ENCODE measurements around the gene CEP72.

DNA sequence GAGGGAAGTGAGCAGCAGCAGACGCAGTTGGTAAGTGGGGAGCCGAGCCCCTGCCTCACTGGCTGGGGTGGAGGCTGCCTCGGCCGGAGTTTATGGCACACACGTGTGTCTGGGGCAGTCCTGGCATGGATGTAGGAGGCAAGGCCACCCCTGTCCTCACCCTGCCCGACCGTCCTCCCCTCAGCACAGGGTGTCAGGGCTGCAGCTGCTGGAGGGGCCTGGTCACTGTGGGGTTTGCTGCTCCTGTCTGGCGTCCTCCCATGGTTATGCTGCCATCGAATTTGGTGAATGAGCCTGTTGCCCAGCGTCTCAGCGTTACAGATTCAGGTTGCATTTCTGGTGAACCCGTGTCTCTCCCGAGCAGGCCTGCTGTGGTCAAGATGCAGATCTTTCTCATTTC lies 32.4 kb downstream of the CEP72 start:
- TF ChIP-seq HNF4G (IDR thresholded peaks at IDR 0.05) (no peak), RXRA (IDR thresholded peaks at IDR 0.05) (no peak), JUND (IDR thresholded peaks at IDR 0.05) (no peak), HNF4A (conservative IDR thresholded peaks at IDR 0.05) (no peak)
- TF ChIP-seq, protein P1, sequence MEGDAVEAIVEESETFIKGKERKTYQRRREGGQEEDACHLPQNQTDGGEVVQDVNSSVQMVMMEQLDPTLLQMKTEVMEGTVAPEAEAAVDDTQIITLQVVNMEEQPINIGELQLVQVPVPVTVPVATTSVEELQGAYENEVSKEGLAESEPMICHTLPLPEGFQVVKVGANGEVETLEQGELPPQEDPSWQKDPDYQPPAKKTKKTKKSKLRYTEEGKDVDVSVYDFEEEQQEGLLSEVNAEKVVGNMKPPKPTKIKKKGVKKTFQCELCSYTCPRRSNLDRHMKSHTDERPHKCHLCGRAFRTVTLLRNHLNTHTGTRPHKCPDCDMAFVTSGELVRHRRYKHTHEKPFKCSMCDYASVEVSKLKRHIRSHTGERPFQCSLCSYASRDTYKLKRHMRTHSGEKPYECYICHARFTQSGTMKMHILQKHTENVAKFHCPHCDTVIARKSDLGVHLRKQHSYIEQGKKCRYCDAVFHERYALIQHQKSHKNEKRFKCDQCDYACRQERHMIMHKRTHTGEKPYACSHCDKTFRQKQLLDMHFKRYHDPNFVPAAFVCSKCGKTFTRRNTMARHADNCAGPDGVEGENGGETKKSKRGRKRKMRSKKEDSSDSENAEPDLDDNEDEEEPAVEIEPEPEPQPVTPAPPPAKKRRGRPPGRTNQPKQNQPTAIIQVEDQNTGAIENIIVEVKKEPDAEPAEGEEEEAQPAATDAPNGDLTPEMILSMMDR (IDR thresholded peaks at IDR 0.05; ENCODE audit: low read depth, low read length, missing input control): no peak
- TF ChIP-seq, protein P2, sequence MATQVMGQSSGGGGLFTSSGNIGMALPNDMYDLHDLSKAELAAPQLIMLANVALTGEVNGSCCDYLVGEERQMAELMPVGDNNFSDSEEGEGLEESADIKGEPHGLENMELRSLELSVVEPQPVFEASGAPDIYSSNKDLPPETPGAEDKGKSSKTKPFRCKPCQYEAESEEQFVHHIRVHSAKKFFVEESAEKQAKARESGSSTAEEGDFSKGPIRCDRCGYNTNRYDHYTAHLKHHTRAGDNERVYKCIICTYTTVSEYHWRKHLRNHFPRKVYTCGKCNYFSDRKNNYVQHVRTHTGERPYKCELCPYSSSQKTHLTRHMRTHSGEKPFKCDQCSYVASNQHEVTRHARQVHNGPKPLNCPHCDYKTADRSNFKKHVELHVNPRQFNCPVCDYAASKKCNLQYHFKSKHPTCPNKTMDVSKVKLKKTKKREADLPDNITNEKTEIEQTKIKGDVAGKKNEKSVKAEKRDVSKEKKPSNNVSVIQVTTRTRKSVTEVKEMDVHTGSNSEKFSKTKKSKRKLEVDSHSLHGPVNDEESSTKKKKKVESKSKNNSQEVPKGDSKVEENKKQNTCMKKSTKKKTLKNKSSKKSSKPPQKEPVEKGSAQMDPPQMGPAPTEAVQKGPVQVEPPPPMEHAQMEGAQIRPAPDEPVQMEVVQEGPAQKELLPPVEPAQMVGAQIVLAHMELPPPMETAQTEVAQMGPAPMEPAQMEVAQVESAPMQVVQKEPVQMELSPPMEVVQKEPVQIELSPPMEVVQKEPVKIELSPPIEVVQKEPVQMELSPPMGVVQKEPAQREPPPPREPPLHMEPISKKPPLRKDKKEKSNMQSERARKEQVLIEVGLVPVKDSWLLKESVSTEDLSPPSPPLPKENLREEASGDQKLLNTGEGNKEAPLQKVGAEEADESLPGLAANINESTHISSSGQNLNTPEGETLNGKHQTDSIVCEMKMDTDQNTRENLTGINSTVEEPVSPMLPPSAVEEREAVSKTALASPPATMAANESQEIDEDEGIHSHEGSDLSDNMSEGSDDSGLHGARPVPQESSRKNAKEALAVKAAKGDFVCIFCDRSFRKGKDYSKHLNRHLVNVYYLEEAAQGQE (IDR thresholded peaks at IDR 0.05): no peak
- TF ChIP-seq, protein P3, sequence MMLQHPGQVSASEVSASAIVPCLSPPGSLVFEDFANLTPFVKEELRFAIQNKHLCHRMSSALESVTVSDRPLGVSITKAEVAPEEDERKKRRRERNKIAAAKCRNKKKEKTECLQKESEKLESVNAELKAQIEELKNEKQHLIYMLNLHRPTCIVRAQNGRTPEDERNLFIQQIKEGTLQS (IDR thresholded peaks at IDR 0.05): no peak
- TF ChIP-seq, protein P4, sequence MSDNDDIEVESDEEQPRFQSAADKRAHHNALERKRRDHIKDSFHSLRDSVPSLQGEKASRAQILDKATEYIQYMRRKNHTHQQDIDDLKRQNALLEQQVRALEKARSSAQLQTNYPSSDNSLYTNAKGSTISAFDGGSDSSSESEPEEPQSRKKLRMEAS (IDR thresholded peaks at IDR 0.05): no peak
